Iris pigment epithelial cell (primary cell): ENCODE data around the gene RBMX.
A peak's percentile ranks its signal among the peaks of the same experiment; 100 is the strongest.
"Not testable (repeated sequence)": the region's sequence is repeated elsewhere in the genome, so short reads cannot be mapped to it uniquely, and the experiment has no call there.

Source experiments
- DNase-seq: peaks from one replicate; pipeline ENCODE4 v3.0.0-alpha.2; 2011; ENCODE audit warnings: low read depth

The RBMX gene

GRCh38 chrX:136878423-136878822, 2.1 kb downstream of the RBMX start:
- DNase-seq: no peak

DNA sequence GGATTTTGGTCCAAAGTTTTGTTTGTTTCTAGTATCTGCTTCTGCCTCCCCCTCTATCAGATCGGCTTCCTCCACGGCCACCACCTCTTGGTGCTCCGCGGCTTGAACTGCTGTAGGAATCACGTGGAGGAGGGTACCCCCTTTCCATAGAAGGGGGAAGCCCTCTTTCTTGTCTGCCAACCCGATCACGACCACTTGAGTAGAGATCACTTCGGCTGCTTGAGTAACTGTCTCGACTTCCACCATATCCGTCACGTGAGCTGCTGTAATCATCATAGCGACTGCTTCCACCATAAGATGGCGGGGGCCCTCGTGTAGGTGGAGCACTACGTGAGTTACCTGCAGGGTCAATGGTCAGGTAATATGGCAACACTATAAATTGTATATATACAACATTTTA, 6.4 kb downstream of the RBMX start:
- DNase-seq: not testable (repeated sequence)

DNA sequence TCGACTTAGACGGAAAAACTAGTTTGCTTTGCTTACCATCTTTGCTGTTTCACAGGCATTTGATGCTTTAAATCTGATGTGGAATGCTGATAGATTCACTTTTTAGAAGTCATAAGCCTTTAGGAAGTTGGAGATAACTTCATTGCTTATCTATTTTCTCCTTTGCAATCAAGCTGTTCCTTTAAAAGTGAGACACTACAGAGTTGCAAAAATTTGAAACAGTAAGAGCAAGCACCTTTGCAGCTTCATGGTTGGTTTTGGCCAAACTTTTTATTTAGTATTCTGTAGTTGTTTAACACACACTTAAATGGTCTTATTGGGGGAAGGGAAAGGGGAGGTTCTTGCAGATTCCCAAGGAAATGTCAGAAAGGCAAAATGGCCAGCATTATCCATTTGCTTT, 7.3 kb downstream of the RBMX start:
- DNase-seq: not testable (repeated sequence)

GRCh38 chrX:136872091-136872700, 8.3 kb downstream of the RBMX start:
- no peak for DNase-seq

DNA sequence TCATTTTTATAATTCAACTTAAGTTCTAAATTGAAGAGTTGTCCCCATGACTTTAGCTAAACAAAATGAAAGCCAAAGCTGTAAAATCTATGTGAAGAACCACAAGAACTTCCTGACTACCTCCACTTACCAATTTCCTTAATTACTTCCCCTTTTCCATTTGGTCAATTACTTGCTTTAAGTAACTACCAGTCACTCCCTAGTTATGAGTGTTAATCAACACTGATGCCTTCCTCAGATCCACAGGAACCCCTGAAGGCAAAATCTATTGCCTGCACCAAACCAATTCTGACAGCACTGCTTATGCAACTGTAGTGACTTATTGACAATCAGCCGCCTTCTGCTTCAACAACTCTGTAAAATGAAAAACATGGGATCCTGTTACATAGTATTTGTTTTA, 10.5 kb downstream of the RBMX start:
- DNase-seq: no peak

DNA sequence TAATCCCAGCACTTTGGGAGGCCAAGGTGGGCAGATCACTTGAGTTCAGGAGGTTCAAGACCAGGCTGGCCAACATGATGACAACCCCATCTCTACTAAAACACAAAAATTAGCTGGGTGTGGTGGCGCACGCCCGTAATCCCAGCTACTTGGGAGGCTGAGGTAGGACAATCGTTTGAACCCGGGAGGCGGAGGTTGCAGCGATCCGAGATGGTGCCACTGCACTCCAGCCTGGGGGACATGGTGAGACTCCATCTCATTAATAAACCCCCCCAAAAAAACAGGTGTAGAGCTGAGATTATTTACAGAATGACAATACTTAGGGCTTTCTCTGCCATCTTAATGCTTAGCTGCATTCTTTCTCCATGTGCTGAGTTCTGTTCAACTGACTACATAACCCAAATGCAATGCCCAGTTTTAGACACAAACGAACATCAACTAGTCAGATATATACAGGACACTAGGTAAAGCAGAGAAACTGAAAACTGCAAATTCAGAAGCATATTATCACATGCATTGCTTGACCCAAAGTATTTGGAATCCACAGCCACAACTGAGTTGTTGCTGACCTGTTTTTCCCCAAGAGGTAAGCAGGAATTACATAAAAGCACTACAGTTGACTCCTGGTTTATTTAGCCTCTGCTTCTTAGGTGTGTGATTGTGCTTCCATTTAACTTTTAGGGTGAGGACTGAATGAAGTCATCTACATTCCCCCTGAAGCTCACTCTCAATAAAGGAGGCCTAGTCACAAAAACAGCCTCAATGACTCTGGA, 12.1 kb downstream of the RBMX start:
- DNase-seq: no peak

DNA sequence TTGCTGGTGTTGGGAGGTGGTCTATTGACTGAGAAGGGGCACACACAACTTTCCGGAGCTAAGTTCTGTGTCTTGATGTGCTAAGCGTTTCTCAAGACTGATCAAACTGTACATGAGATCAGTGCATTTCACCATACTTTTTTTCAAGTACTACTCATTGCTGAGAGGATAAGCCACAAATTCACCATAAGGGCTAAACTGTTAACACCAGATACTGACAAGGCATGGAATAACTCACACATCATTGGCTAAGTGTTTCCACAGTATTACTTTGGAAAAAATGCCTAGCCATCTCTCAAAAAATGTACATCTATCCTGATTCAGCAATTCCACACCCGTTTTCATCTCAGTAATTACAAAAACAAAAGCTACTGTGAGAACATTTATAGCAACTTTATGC, 13.0 kb downstream of the RBMX start:
- peak; percentile 45 for DNase-seq

- DNase-seq: peak; percentile 33
These were observed 13.4 kb downstream of the RBMX start for GRCh38 chrX:136867096-136867491.

GRCh38 chrX:136866337-136867095, 14.0 kb downstream of the RBMX start:
- peak; percentile 14 for DNase-seq

- no peak for DNase-seq
These were observed 15.0 kb downstream of the RBMX start for GRCh38 chrX:136865270-136866158.

DNA sequence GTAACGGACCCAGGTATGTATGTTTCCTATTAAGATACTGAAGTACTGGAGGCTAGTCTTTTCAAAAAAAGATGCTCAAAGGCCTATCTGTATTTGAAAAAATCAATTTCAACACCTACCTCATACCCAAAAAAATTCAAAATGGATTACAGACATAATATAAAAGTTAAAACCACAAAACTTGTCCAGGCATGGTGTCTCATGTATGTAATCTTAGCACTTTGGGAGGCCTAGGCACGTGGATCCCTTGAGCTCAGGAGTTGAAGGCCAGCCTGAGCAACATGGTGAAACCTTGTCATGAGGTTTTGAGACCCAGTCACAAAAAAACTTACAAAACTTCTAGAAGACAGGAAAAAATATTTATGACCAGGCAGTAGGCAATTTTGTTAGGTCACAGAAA, 16.7 kb downstream of the RBMX start:
- no peak for DNase-seq

DNA sequence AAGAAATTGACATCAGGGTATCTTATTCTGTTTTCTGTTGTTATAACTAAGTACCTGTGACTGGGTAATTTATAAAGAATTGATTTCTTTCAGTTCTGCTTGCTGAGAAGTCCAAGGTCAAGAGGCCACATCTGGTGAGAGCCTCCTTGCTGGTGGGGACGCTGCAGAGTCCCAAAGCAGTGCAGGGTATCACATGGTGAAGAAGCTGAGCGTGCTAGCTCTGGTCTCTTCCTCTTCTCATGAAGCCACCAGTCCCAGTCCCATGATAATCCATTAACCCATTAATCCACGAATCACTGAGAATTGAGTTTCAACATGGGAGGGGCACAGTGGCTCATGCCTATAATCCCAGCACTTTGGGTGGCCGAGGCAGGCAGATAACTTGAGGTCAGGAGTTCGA, 18.0 kb downstream of the RBMX start:
- DNase-seq: no peak

DNA sequence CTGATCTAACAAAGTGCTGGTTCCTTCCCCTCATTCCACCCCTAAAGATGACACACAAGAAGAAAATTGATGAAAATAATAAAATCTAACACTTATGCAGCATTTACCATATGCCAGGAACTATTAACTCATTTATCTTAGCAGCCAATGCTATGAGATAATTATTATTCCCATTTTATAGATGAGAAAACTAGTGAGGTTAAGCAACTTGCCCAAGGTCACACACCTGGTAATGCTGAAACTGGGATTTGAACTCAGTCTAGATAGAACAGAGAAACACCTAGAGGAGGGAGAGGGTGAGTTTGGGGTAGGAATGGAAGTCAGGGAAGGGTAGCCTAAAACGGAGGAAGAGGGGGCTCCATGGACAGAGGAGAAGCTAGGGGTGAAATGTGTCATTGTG, 18.6 kb downstream of the RBMX start:
- DNase-seq: no peak

- no peak for DNase-seq
These were observed 22.3 kb downstream of the RBMX start for GRCh38 chrX:136858007-136858756.

- DNase-seq: no peak
These were observed 24.0 kb downstream of the RBMX start for GRCh38 chrX:136856551-136856950.

DNA sequence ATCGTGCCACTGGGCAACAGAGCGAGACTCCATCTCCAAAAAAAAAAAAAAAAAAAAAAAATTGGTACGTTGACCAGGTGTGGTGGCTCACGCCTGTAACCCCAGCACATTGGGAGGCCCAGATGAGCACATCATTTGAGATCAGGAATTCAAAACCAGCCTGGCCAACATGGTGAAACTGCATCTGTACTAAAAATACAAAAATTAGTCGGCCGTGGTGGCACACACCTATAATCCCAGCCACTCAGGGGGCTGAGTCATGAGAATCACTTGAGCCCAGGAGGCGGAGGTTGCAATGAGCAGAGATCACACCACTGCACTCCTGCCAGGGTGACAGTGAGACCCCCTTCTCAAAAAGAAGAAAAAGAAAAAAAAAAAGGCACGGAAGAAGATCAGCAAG, 24.5 kb downstream of the RBMX start:
- DNase-seq: no peak

GRCh38 chrX:136851526-136851925, 29.0 kb downstream of the RBMX start:
- DNase-seq: no peak

DNA sequence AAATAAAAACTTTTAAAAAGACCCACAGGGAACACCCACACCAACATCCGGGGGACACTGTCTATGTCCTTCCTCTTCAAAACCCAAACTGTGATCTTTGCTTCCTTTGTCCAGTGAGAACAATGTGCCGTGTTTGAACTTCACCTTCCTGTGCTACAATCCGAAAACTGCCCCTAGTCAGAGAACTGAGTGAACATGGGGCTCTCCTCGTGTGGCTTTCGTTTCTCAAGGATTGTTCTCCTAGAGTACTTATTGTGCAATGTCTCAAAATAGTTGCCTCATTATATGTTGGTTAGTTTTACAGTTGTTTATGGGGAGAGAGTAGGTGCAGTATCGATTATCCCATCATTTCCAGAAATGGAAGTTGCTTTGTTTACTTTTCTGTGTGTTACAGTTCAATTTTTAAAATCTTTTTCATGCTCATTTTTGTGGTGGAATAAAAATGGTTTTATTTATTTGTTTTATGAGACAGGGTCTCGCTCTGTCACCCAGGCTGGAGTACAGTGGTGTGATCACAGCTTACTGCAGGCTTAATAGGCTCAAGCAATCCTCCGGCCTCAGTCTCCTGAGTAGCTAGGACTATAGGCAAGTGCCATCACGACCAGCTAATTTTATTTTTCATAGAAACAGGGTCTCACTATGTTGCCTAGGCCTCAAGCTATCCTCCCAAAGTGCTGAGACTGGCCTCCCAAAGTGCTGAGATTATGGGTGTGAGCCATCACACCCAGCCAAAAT, 29.9 kb downstream of the RBMX start:
- peak; percentile 50 for DNase-seq

DNA sequence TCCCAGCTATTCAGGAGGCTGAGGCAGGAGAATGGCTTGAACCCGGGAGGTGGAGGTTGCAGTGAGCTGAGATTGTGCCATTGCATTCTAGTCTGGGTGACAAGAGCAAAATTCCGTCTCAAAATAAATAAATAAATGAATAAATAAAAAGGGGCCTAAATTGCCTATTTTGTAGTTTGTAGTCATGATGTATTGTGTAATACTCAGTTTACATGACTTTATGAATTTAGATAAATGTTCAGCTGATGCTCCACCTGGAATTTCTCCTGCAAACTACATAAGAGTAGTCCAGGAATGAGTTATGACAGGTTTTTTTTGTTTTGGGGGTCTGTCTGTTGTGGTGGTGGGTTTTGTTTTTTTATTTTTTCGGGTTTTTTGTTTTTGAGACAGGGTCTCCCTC, 31.1 kb downstream of the RBMX start:
- no peak for DNase-seq

- peak; percentile 10 for DNase-seq
These were observed 32.7 kb downstream of the RBMX start for GRCh38 chrX:136847874-136848273.

DNA sequence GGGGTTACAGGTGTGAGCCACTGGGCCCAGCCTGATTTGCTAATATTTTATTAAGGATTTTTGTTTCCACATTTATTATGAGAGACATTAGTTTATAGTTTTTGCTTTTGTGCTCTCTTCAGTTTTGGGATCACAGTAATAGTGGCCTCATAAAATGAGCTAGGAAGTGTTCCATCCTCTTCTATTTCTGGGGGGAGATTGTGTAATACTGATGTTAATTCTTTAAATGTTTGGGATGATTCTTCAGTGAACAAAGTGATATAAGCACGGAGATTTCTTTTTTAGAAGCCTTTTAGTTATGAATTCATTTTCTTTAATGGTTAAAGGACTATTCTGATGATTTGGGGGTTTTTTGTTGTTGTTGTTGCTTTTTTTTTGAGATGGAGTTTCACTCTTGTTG, 41.3 kb downstream of the RBMX start:
- DNase-seq: peak; percentile 17
